Urinary bladder (tissue), 4 donors: ENCODE data around the gene CRNKL1. TPM values are rescaled to one million over a fixed set of nuclear protein-coding genes. Genes with fewer than 3 reads are reported as not detected.
A peak's percentile ranks its signal among the peaks of the same experiment; 100 is the strongest.

Experiments used
- DNase-seq: peaks from one replicate; pipeline ENCODE4 v3.0.0-alpha.2; 2015; ENCODE audit errors: extremely low spot score
- H3K27ac ChIP-seq: one replicate; pipeline ENCODE4 v1.5.1; 2013; ENCODE audit warnings: low read depth, mild to moderate bottlenecking, moderate library complexity
- H3K36me3 ChIP-seq: one replicate; pipeline ENCODE4 v1.6.1; 2013; ENCODE audit warnings: mild to moderate bottlenecking, moderate library complexity; ENCODE audit not compliant: insufficient read depth
- H3K4me1 ChIP-seq: one replicate; pipeline ENCODE4 v1.6.1; 2013; ENCODE audit warnings: mild to moderate bottlenecking, moderate library complexity; ENCODE audit not compliant: insufficient read depth
- H3K4me3 ChIP-seq: one replicate; pipeline ENCODE4 v1.5.1; 2013; ENCODE audit warnings: low read depth, low read length
- WGBS: extraction: QIAGEN DNeasy Blood & Tissue Kit; methylation state at CpG from one replicate; pipeline ENCODE4 v1.1.7; 2013; 5-methylcytosine and 5-hydroxymethylcytosine counted together
- polyA plus RNA-seq: library from polyadenylated mRNA; stranded (reverse); fragments of 200-250 nt; gene quantifications from one replicate; pipeline ENCODE4 v1.2.3, GENCODE V29; 2013
- total RNA-seq: library from RNA; depleted of rRNA; stranded (reverse); fragments of >200 nt; gene quantifications from one replicate; pipeline ENCODE4 v1.2.3, GENCODE V29; 2014
- donor health status: healthy with polysubstance abuse.
- donor health status: healthy.

The CRNKL1 gene
- total and polyA plus RNA-seq, 2 donors = 11.9 to 47.9 TPM

DNA sequence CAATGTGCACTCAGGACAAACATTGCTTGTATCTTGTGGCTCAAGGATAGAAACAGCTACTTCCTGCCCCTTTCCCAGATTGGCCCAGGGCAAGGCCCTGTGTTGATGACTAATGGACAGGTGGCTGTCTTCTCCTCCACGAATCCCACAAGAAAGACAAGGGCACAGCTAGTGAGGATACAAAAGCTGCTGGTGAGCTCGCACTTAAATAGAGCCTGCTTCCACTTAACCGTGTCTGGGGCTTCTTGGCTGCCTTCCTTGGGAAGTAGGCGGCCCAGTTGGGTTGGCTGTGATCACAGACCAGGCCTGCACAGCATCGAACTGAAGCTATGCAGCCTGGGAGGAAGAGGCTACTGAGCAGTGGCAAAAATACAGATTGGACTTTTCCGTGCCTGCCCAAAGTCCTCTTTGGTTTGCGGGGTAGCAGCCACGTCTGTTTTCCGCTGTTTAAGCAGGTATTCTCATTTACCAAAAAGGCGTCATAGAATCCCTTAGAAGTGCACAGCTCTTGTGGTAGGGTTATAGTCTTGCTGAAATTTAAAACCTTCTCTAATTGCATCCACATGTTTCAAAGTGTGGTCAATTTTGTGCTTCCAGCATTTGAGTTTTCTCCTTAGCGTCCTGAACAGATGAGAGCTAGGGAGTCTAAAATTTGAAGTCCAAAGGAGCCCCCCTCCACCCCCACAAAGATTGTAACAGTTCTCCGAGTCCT, 58.2 kb downstream of the CRNKL1 start:
- 56% methylated on average over 12 of the region's 12 CpGs for WGBS
- H3K4me1 ChIP-seq = no peaks in the 10 kb centered on the region
- H3K4me3 ChIP-seq = no peak overlapping the region
- no peak for DNase-seq
- H3K27ac ChIP-seq = peak overlapping the region; percentile 70
- H3K36me3 ChIP-seq = peaks cover 3% of the 10 kb centered on the region

DNA sequence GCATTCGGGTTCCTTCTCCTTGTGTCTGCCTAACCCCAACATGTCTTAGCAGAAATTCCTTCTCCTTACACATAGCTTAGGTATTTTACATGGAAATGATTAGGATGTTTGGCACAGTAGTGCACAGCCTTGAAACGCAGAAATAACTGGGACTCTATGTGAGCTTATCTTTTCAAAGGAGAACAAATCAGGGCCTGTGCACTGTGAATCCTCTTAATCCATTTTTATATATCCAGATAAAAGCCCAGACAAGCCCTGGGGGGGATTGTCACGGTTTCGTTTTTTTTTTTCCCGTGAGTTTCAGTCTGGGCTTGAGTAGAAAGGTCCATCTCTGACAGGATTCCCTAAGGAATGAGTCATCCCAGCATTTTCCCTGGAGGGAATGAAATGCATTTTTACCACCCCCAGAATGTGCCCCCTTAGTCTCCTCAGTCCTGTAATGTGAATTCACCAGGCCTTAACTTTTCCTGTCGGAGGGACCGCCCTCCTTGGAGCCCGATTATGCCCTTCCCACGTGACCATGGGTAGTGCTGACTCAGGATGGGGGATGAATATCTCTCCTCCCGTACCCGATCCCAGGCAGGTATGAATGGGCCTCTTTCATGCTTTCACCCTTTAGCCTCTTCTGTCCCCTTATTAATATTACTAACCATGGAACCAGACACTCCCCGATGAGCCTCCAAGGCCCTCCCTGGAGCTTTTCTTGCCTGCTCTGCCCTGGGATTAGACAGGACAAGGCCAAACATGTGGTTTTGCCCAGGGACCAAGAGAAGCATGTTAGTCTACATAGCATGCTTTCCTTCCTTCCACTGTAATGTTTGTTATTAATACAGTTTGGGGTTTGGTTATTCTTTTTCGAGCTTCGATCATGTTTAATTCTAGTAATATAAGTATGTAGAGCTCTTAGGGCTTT, 59.0 kb downstream of the CRNKL1 start:
- Histone ChIP-seq H3K4me3 (no peak overlapping the region), H3K36me3 (peaks cover 3% of the 10 kb centered on the region), H3K27ac (no peak overlapping the region), H3K4me1 (no peaks in the 10 kb centered on the region)
- DNase-seq = no peak
- 28% methylated on average over 14 of the region's 14 CpGs for WGBS

DNA sequence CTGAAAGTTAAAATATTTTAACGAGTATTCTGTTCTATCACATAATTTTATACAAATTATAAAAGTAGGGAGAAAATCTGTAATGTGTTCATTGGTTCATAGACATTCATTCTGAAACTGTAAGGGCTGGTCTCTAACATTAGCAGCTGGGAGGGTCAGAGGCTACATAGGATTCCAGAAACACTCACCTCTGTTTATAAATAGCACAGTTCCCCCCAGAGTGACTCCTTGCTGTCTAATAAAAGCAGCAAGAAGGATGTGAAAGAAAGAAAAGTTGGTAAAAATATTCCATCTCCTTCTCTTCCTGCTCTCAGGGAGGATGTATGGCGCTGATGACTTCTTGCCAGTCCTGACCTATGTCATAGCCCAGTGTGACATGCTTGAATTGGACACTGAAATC, 60.4 kb downstream of the CRNKL1 start:
- H3K27ac ChIP-seq = no peak overlapping the region
- no peak for DNase-seq
- 70% methylated on average over 2 of the region's 2 CpGs for WGBS
- no peak overlapping the region for H3K4me3 ChIP-seq
- H3K36me3 ChIP-seq = peaks cover 3% of the 10 kb centered on the region
- H3K4me1 ChIP-seq = no peaks in the 10 kb centered on the region

DNA sequence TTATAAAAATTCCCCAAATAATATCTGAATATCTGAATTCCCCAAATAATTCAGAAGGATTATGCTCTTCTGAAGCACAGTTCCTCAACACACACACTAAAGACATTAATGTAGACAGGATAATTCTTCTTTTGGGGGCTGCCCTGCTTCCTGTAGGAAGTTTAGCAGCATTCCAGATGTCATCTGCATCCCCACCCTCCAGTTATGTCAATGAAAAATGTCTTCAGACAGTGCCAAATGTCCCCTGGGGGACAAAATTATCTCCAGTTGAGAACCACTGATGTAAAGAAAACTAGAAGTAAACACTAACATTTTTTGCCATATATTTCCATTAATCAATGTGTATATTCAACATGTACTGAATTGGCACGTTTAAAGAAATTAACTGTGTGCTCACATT, 61.0 kb downstream of the CRNKL1 start:
- WGBS = 35% methylated on average over 1 of the region's 1 CpG
- H3K27ac ChIP-seq = no peak overlapping the region

DNA sequence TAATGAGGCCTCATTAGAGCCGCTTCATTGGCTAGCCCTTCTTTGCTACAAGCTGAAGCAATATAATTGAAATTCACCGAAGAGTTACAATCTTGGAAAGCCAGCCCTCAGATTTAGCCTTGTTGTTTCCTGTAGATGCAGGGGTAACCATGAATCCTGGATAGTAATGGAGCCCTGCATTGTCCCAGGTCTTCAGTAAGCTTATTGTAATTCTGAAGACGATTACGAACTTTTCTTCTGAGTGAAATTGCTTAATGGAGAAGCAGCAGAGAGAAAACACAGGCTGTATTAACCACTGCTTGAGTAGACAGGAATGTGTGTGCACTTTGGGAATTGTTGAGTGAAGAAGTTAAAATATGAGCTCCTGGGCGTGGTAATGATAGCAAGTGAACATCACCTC, 61.4 kb downstream of the CRNKL1 start:
- WGBS = 82% methylated on average over 5 of the region's 5 CpGs
- Histone ChIP-seq H3K27ac (no peak overlapping the region), H3K36me3 (peaks cover 1% of the 10 kb centered on the region), H3K4me3 (no peak overlapping the region), H3K4me1 (no peaks in the 10 kb centered on the region)
- no peak for DNase-seq

More for the DNA sequence above, 61.0 kb downstream of the CRNKL1 start:
- H3K4me3 ChIP-seq = no peak overlapping the region
- no peak for DNase-seq
- H3K36me3 ChIP-seq = peaks cover 3% of the 10 kb centered on the region
- H3K4me1 ChIP-seq = no peaks in the 10 kb centered on the region

DNA sequence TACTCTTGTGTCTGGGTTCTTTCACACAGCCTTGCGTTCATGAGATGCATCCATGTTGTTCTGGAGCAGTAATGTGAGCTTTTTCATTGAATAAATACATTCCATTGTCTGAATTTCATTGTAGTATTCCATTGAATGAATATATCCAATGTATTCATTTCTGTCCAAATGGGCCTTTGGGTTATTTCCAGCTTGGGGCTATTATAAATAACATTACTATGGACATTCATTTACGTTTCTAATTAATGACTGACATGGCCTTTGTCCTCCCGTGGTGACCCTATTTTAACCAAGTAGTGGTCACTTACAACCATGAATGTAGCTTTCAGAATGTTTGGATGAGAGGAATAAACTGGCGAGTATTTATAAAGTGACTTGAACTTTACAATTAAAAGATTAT, 65.2 kb downstream of the CRNKL1 start:
- no peaks in the 10 kb centered on the region for H3K36me3 ChIP-seq
- 80% methylated on average over 4 of the region's 4 CpGs for WGBS
- H3K4me1 ChIP-seq = peaks cover 1% of the 10 kb centered on the region
- H3K27ac ChIP-seq = no peak overlapping the region
- DNase-seq = no peak
- H3K4me3 ChIP-seq = no peak overlapping the region

DNA sequence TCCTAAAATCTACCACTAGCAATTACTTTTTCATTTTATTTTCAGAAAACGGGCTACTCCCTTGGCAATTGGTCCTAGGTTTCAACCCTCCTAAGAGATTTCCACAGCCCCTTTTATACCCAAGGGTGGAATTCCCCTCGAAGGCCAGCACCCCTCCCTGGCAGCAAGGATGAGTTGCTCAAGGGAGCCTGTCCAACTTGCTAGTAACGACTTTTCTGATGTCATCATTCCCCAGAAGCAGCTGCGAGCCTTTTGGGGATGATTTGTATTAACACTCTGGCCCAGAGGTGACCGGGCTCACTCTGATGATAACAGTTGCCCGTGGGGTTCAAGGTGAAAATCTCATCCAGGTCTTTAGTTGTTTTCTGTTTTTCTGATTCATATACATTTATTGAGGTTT, 65.8 kb downstream of the CRNKL1 start:
- Histone ChIP-seq H3K36me3 (no peaks in the 10 kb centered on the region), H3K4me3 (no peak overlapping the region), H3K4me1 (peaks cover 1% of the 10 kb centered on the region), H3K27ac (no peak overlapping the region)
- 24% methylated on average over 6 of the region's 6 CpGs for WGBS
- no peak for DNase-seq

Other genes starting within 250 kb of the CRNKL1 start
- 42.3 TPM for gene NAA20, start 35.1 kb downstream of the CRNKL1 start, total RNA-seq
- gene NAA20, start 35.1 kb downstream of the CRNKL1 start, polyA plus RNA-seq = 58.7 TPM
- 0.32 TPM for gene CFAP61, start 66 bp upstream of the CRNKL1 start, total RNA-seq
- gene CFAP61, start 66 bp upstream of the CRNKL1 start, polyA plus RNA-seq = 0.35 TPM